K562 (cell line): Measurements from ENCODE around the gene RGR. TPM values are rescaled to one million over a fixed set of nuclear protein-coding genes. Genes with fewer than 3 reads are reported as not detected.

ENCODE experiments used
- ATAC-seq: fragments of 200-7000 bp; cut with Tn5 transposase; 3 replicates; pipeline ENCODE4 v1.9.1; 2020; ENCODE audit warnings: moderate library complexity
- BruUV-seq: library from RNA; stranded (reverse); fragments of 400-500 nt; replicated peaks from 2 replicates; lab custom pipeline; 2021; lab: Mats Ljungman, UMichigan
- CTCF ChIA-PET: fragments of 300-600 bp; formaldehyde crosslinking; extraction: SDS; loops from one replicate; lab custom pipeline; 2021; ENCODE audit warnings: low intra/inter-chr PET ratio; lab: Yijun Ruan, JAX
- POLR2A ChIA-PET: fragments of 300-600, 350-650 bp; sonication (Branson Sonifier 250); formaldehyde crosslinking; extraction: SDS; loops from one replicate; lab custom pipeline; 2021; ENCODE audit warnings: antibody characterized with exemption, inconsistent platforms; lab: Yijun Ruan, JAX
- DNase-seq, 4 experiments: peaks; one replicate each; pipeline versions ENCODE4 v3.0.0 to v3.0.0-alpha.2; 2011 to 2018; ENCODE audit warnings: low spot score in 3 of 4, mixed read lengths in 3 of 4; ENCODE audit errors: extremely low read depth in 1 of 4
- FAIRE-seq: peaks from 2 replicates; lab custom pipeline; 2011; peaks lifted over from hg19 to GRCh38; lab: Jason Lieb, UNC
- H2AFZ ChIP-seq: 2 replicates; pipeline ENCODE4 v1.6.0; 2011; ENCODE audit warnings: low read depth, low read length, control low read depth, inconsistent platforms
- H3K27ac ChIP-seq: fragments of 200-600 bp; 3 replicates; pipeline ENCODE4 v1.8.0; 2011; ENCODE audit warnings: low read depth, mild to moderate bottlenecking, control low read depth, inconsistent platforms, low read length, moderate library complexity, mixed read lengths; ENCODE audit errors: extremely low read depth
- H3K27me3 ChIP-seq, 2 experiments: fragments of 300-600 bp in 1 of 2; 2 replicates in 1 of 2; 3 replicates in 1 of 2; pipeline versions ENCODE4 v1.6.0 to v1.8.0; 2011; ENCODE audit warnings: inconsistent platforms in 2 of 2, low read length in 2 of 2, mild to moderate bottlenecking in 1 of 2, mixed read lengths in 1 of 2, moderate library complexity in 1 of 2; ENCODE audit not compliant: control insufficient read depth in 2 of 2, insufficient read depth in 2 of 2
- H3K36me3 ChIP-seq: fragments of 300-600 bp; 3 replicates; pipeline ENCODE4 v1.8.0; 2011; ENCODE audit warnings: mild to moderate bottlenecking, low read length, inconsistent platforms; ENCODE audit not compliant: control insufficient read depth, insufficient read depth
- H3K4me1 ChIP-seq, 2 experiments: fragments of 200-600 bp in 1 of 2; replicated peaks in 1 of 2; 2 replicates in 1 of 2; 3 replicates in 1 of 2; pipeline versions ENCODE4 v1.5.1 to v1.8.0; 2011; ENCODE audit warnings: inconsistent platforms in 2 of 2, low read length in 2 of 2, mild to moderate bottlenecking in 1 of 2, mixed read lengths in 1 of 2, moderate library complexity in 1 of 2; ENCODE audit not compliant: control insufficient read depth in 2 of 2, insufficient read depth in 2 of 2
- H3K4me2 ChIP-seq: 2 replicates; pipeline ENCODE4 v1.6.1; 2011; ENCODE audit warnings: low read length, control low read depth, inconsistent platforms, mixed read lengths; ENCODE audit not compliant: insufficient read depth
- H3K4me3 ChIP-seq: fragments of 200-600 bp; sonication (generic), shearing (Covaris generic); 2 replicates; pipeline ENCODE4 v1.5.1; 2016; ENCODE audit warnings: control low read depth, inconsistent platforms
- H3K79me2 ChIP-seq: fragments of 200-600 bp; 3 replicates; pipeline ENCODE4 v1.8.0; 2011; ENCODE audit warnings: low read length, inconsistent platforms; ENCODE audit not compliant: control insufficient read depth, insufficient read depth
- H3K9ac ChIP-seq, 2 experiments: 2 replicates each; pipeline versions ENCODE4 v1.6.0 to v1.6.1; 2011; ENCODE audit warnings: low read depth in 2 of 2, low read length in 2 of 2, control low read depth in 1 of 2, inconsistent platforms in 1 of 2, mild to moderate bottlenecking in 1 of 2, mixed read lengths in 1 of 2; ENCODE audit not compliant: insufficient read depth in 1 of 2
- H3K9me1 ChIP-seq: one replicate; pipeline ENCODE4 v1.6.0; 2011; ENCODE audit warnings: inconsistent platforms, mild to moderate bottlenecking, low read length, moderate library complexity; ENCODE audit not compliant: control insufficient read depth, insufficient read depth
- H3K9me3 ChIP-seq: replicated peaks from 2 replicates; pipeline ENCODE4 v1.5.1; 2011; ENCODE audit warnings: low read depth, low read length, inconsistent platforms; ENCODE audit not compliant: control insufficient read depth, insufficient read depth
- H4K20me1 ChIP-seq: replicated peaks from 2 replicates; pipeline ENCODE4 v1.6.1; 2011; ENCODE audit warnings: low read length, inconsistent platforms, mixed read lengths; ENCODE audit not compliant: control insufficient read depth, insufficient read depth
- ATF7 ChIP-seq: fragments of 450-650 bp; IDR thresholded peaks from 2 replicates; pipeline ENCODE4 v1.7.1; 2014; ENCODE audit warnings: mild to moderate bottlenecking, moderate library complexity
- ELF2 ChIP-seq: fragments of 250-450 bp; sonication (Bioruptor Pico); IDR thresholded peaks from 2 replicates; pipeline ENCODE4 v1.5.0; 2021; ENCODE audit warnings: mild to moderate bottlenecking
- EWSR1 ChIP-seq: fragments of 450-650 bp; IDR thresholded peaks from 2 replicates; pipeline ENCODE4 v1.6.1; 2018; ENCODE audit warnings: borderline replicate concordance, mild to moderate bottlenecking, low read depth, moderate library complexity; ENCODE audit not compliant: partially characterized antibody
- FOS ChIP-seq: IDR thresholded peaks from 3 replicates; pipeline ENCODE4 v1.6.1; 2011; ENCODE audit not compliant: insufficient read length; ENCODE audit errors: extremely low read depth
- HDAC3 ChIP-seq: fragments of 450-650 bp; IDR thresholded peaks from 2 replicates; pipeline ENCODE4 v1.6.1; 2018; ENCODE audit warnings: borderline replicate concordance, mild to moderate bottlenecking, moderate library complexity; ENCODE audit not compliant: partially characterized antibody
- HNRNPL ChIP-seq: fragments of 200-400 bp; formaldehyde crosslinking; IDR thresholded peaks from 2 replicates; pipeline ENCODE4 v1.6.1; 2017; ENCODE audit warnings: low read depth, mild to moderate bottlenecking, low read length
- IRF9 ChIP-seq: fragments of 450-650 bp; IDR thresholded peaks from 2 replicates; pipeline ENCODE4 v1.6.1; 2016; ENCODE audit warnings: missing biosample characterization, missing genetic modification characterization
- KDM5B ChIP-seq: fragments of 200-600 bp; sonication (generic); IDR thresholded peaks from 2 replicates; pipeline ENCODE4 v1.6.1; 2012; ENCODE audit warnings: low read depth, mild to moderate bottlenecking, moderate library complexity, low read length, control low read depth, inconsistent platforms; ENCODE audit not compliant: insufficient replicate concordance
- MTA2 ChIP-seq: fragments of 450-650 bp; IDR thresholded peaks from 2 replicates; pipeline ENCODE4 v1.6.1; 2016; ENCODE audit warnings: low read depth
- NR1H2 ChIP-seq: sonication (generic); formaldehyde crosslinking; IDR thresholded peaks from 2 replicates; pipeline ENCODE4 v1.4.0; 2020; ENCODE audit warnings: mild to moderate bottlenecking, missing genetic modification reagents
- NR4A1 ChIP-seq, 2 experiments: fragments of 250-450 bp in 1 of 2; fragments of 450-650 bp in 1 of 2; sonication (Bioruptor Pico) in 1 of 2; IDR thresholded peaks; 2 replicates each; pipeline versions ENCODE4 v1.4.0 to v1.6.1; 2016 to 2020; ENCODE audit warnings: mild to moderate bottlenecking in 2 of 2, missing compliant biosample characterization in 1 of 2, missing genetic modification characterization in 1 of 2, moderate library complexity in 1 of 2
- SETDB1 ChIP-seq: IDR thresholded peaks from one replicate; pipeline ENCODE4 v1.6.1; 2012; ENCODE audit warnings: low read length, control low read depth, inconsistent platforms
- SREBF2 ChIP-seq: sonication (generic); formaldehyde crosslinking; IDR thresholded peaks from 2 replicates; pipeline ENCODE4 v1.4.0; 2020; ENCODE audit warnings: mild to moderate bottlenecking, missing genetic modification reagents
- TEAD2 ChIP-seq: fragments of 450-650 bp; IDR thresholded peaks from 2 replicates; pipeline ENCODE4 v1.6.1; 2016; ENCODE audit warnings: missing genetic modification characterization, control low read depth, missing compliant biosample characterization
- THRAP3 ChIP-seq: fragments of 450-650 bp; IDR thresholded peaks from 2 replicates; pipeline ENCODE4 v1.6.1; 2016; ENCODE audit warnings: mild to moderate bottlenecking, inconsistent platforms, borderline replicate concordance
- ZNF165 ChIP-seq: fragments of 250-450 bp; sonication (Bioruptor Pico); IDR thresholded peaks from 2 replicates; pipeline ENCODE4 v1.4.0; 2020; ENCODE audit warnings: borderline replicate concordance
- ZNF224 ChIP-seq: sonication (generic); formaldehyde crosslinking; IDR thresholded peaks from 2 replicates; pipeline ENCODE4 v1.8.0; 2022; ENCODE audit warnings: mild to moderate bottlenecking, missing genetic modification reagents
- ZNF23 ChIP-seq: fragments of 250-450 bp; sonication (Bioruptor Pico); IDR thresholded peaks from 2 replicates; pipeline ENCODE4 v1.4.0; 2020; ENCODE audit warnings: mild to moderate bottlenecking
- ZNF76 ChIP-seq: fragments of 250-450 bp; sonication (Bioruptor Pico); IDR thresholded peaks from 2 replicates; pipeline ENCODE4 v1.4.0; 2020; ENCODE audit warnings: mild to moderate bottlenecking, moderate library complexity, borderline replicate concordance
- WGBS: fragments of 100-300 bp; shearing (Covaris generic); methylation state at CpG from one replicate; pipeline ENCODE4 v1.1.6; 2016; ENCODE audit warnings: low coverage, mixed read lengths; ENCODE audit not compliant: insufficient coverage; ENCODE audit errors: missing lambda C conversion rate; 5-methylcytosine and 5-hydroxymethylcytosine counted together
- in situ Hi-C: fragments of 300-500 bp; cut with MboI; formaldehyde crosslinking; loops from 4 replicates; pipeline ENCODE4 v1.15.0; 2018; ENCODE audit warnings: inconsistent platforms, mixed read lengths
- intact Hi-C: fragments of 100-400 bp; cut with micrococcal nuclease; formaldehyde crosslinking; loops from 2 replicates; pipeline ENCODE4 v1.14.2; 2022
- polyA plus RNA-seq, 8 experiments: library from polyadenylated mRNA; depleted of rRNA in 4 of 8; stranded (reverse) in 5 of 8; unstranded in 3 of 8; fragments of >200 nt; fragmentation: Nextera tagmentation in 2 of 8; fragmentation: Illumina TruSeq in 1 of 8; extraction: Ambion mirVana in 2 of 8; extraction: Trizol in 1 of 8; gene quantifications; 2 replicates each; pipeline versions ENCODE4 v1.2.1 to v1.2.3, GENCODE V29; 2011 to 2014; ENCODE audit warnings: inconsistent platforms in 1 of 8, missing spikeins in 1 of 8
- total RNA-seq, 7 experiments: library from RNA; depleted of rRNA in 6 of 7; stranded (reverse); fragments of >200 nt in 6 of 7; fragmentation: Illumina TruSeq in 2 of 7; extraction: Trizol in 2 of 7; gene quantifications; 2 replicates each; pipeline versions ENCODE4 v1.2.1 to v1.2.3, GENCODE V29; 2011 to 2021; ENCODE audit warnings: low replicate concordance in 1 of 7

Gene RGR
- total and polyA plus RNA-seq, 9 of the 15 experiments (the other 6 are each of a cell fraction or from before 2014, with no cell fraction given) = not detected

DNA sequence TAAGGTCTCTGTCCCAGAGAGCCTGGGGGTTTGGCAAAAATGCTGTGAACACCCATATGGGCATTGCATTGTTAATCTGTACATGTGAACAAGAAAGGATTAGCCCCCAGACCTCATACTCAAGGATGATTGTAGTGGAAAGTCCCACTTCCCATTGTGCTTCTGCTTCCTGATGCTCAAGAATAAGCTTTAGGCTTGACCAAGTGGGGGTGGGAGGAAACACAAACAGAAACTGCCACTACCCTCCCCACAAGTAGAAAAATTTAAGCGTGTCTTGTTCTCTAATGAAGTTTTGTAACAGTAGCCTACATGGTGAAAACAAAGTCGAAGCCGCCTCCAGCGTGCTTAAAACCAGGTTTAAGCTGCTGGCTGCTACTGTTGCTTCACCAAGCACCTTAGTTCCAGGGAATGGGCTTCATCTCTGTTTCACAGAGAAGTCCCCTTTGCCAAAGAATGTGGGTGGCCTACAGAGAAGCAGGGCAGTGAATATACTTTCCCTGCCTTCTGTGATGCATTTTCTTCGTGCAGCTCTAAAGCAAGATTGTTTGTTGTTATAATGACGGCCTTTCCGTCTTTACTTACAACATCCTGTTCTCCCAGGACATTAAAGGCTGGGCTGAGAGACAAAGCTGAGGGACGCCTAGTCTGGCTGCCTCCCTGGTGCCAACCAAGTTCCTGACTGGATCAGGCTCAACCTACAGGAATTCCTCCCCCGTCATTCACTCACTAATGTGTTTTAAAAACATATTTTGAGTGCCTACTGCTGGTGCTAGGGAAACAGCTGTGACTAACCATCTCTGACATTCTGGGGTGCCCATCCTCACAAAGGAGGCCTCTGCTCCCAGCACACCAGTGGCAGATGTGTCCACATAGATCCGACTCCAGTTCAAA is 51.5 kb downstream of the RGR start (continued):
- TF ChIP-seq ZNF23 (CRISPR knock-in tag) (no peak), MTA2 (no peak), EWSR1 (no peak), FOS (no peak), ZNF224 (CRISPR knock-in tag) (no peak)
- TF ChIP-seq, all 486 proteins: peak for 0

DNA sequence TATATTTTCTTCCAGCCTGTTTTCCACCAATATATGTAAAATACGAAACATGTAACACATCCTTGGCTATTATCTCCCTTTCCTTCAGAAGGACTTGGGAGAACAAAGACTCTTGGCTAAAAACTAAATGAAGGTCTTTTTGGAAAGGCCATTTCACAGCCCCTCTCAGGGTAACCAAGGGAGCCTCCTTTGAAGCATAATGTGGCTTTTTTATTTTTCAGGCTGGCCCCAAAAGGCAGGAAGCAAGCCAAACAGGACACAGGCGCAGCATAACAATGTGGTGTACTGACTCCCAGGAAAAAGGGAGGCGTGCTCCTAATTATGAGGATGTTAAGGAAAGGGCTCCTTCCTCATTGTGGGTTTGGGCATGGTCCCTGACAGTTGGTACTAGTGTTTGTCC is 53.2 kb downstream of the RGR start:
- in situ Hi-C loops = no loop called here
- ChIA-PET POLR2A (no interaction called here), CTCF (no interaction called here)
- no peak overlapping the region for H3K4me2 ChIP-seq
- no peaks in the 10 kb centered on the region for H3K36me3 ChIP-seq
- no peak overlapping the region for H3K9ac ChIP-seq
- TF ChIP-seq ZNF165 (CRISPR knock-in tag) (no peak), NR4A1 (CRISPR knock-in tag; IDR thresholded peaks at IDR 0.05) (no peak), NR4A1 (tag; IDR thresholded peaks at IDR 0.05) (no peak), SETDB1 (no peak), KDM5B (no peak), ATF7 (no peak), HNRNPL (no peak), HDAC3 (no peak), NR1H2 (CRISPR knock-in tag) (no peak), IRF9 (tag) (no peak), ZNF76 (CRISPR knock-in tag) (no peak), THRAP3 (no peak), SREBF2 (no peak), ELF2 (no peak), TEAD2 (tag) (no peak)
- H4K20me1 ChIP-seq = peaks cover 7% of the 10 kb centered on the region; the same call in 1 of the 2 replicates
- FAIRE-seq (no peak), ATAC-seq (no peak), DNase-seq (no peak)
- no TSS peak for BruUV-seq
- peaks cover 8 to 20% of the 10 kb centered on the region in 2 experiments for H3K27me3 ChIP-seq
- peaks cover 4% of the 10 kb centered on the region for H3K9me1 ChIP-seq
- no peak overlapping the region for H3K4me3 ChIP-seq
- H2AFZ ChIP-seq = no peak overlapping the region
- intact Hi-C loops = no loop called here
- H3K9me3 ChIP-seq = no peaks in the 10 kb centered on the region
- 18% methylated on average over 3 of the region's 3 CpGs for WGBS
- no peaks in the 10 kb centered on the region for H3K79me2 ChIP-seq
- H3K4me1 ChIP-seq = peaks cover 7 to 18% of the 10 kb centered on the region in 2 experiments; a peak in 4 of 5 replicates
- H3K27ac ChIP-seq = no peak overlapping the region
